H1 (cell line): ENCODE measurements around the gene ARHGEF1.

Source experiments
- BCL11A ChIP-seq, 2 experiments: IDR thresholded peaks; one replicate each; pipeline ENCODE4 v1.6.1; 2011; ENCODE audit warnings: low read depth in 2 of 2, low read length in 2 of 2, mild to moderate bottlenecking in 2 of 2
- EZH2 ChIP-seq: fragments of 200-600 bp; sonication (generic); IDR thresholded peaks from 2 replicates; pipeline ENCODE4 v1.7.1; 2012; ENCODE audit warnings: low read depth, mild to moderate bottlenecking, moderate library complexity, low read length, inconsistent platforms; ENCODE audit not compliant: severe bottlenecking
- GTF2F1 ChIP-seq: IDR thresholded peaks from 2 replicates; pipeline ENCODE4 v1.6.1; 2012; ENCODE audit warnings: low read depth, low read length, improper control_type of control experiment, borderline replicate concordance
- JUN ChIP-seq: IDR thresholded peaks from 2 replicates; pipeline ENCODE4 v1.6.1; 2011; ENCODE audit warnings: low read depth, mild to moderate bottlenecking, improper control_type of control experiment, low read length
- POLR2A ChIP-seq, 2 experiments: IDR thresholded peaks; 1 replicate in 1 of 2; 2 replicates in 1 of 2; pipeline ENCODE4 v1.6.1; 2011; ENCODE audit warnings: low read depth in 2 of 2, low read length in 2 of 2, mild to moderate bottlenecking in 2 of 2; ENCODE audit errors: control extremely low read depth in 1 of 2
- RNF2 ChIP-seq: fragments of 200-900, 300-1000 bp; sonication (generic); IDR thresholded peaks from 2 replicates; pipeline ENCODE4 v1.7.1; 2016; ENCODE audit warnings: borderline replicate concordance, low read depth, mild to moderate bottlenecking, antibody characterized with exemption, low read length; ENCODE audit not compliant: poor library complexity, severe bottlenecking; ENCODE audit errors: missing control alignments
- RXRA ChIP-seq: IDR thresholded peaks from 2 replicates; pipeline ENCODE4 v1.6.1; 2011; ENCODE audit warnings: low read depth, mild to moderate bottlenecking, low read length, moderate library complexity; ENCODE audit not compliant: insufficient read depth
- SP1 ChIP-seq: IDR thresholded peaks from 2 replicates; pipeline ENCODE4 v1.6.1; 2011; ENCODE audit warnings: low read depth, low read length
- TF ChIP-seq, protein P1 (sequence below), 3 experiments: IDR thresholded peaks; 1 replicate in 2 of 3; 2 replicates in 1 of 3; pipeline versions ENCODE4 v1.5.1 to v1.6.1; 2011; ENCODE audit warnings: low read length in 3 of 3, mild to moderate bottlenecking in 3 of 3, inconsistent platforms in 2 of 3, low read depth in 1 of 3, moderate library complexity in 1 of 3; ENCODE audit not compliant: insufficient read depth in 1 of 3; ENCODE audit errors: control extremely low read depth in 1 of 3

GRCh38 chr19:41861846-41862245 is 21.1 kb upstream of the ARHGEF1 start:
- TF ChIP-seq EZH2 (no peak), RNF2 (no peak), GTF2F1 (no peak), SP1 (no peak), JUN (no peak), POLR2A (IDR thresholded peaks at IDR 0.05; ENCODE audit: control extremely low read depth in 1 of 2, low read depth in 2 of 2, low read length in 2 of 2) (no peak; a peak in 1 of 3 replicates), RXRA (no peak), BCL11A (IDR thresholded peaks at IDR 0.05; ENCODE audit: low read depth in 2 of 2, low read length in 2 of 2) (no peak)
- TF ChIP-seq, protein P1, sequence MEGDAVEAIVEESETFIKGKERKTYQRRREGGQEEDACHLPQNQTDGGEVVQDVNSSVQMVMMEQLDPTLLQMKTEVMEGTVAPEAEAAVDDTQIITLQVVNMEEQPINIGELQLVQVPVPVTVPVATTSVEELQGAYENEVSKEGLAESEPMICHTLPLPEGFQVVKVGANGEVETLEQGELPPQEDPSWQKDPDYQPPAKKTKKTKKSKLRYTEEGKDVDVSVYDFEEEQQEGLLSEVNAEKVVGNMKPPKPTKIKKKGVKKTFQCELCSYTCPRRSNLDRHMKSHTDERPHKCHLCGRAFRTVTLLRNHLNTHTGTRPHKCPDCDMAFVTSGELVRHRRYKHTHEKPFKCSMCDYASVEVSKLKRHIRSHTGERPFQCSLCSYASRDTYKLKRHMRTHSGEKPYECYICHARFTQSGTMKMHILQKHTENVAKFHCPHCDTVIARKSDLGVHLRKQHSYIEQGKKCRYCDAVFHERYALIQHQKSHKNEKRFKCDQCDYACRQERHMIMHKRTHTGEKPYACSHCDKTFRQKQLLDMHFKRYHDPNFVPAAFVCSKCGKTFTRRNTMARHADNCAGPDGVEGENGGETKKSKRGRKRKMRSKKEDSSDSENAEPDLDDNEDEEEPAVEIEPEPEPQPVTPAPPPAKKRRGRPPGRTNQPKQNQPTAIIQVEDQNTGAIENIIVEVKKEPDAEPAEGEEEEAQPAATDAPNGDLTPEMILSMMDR (IDR thresholded peaks at IDR 0.05; ENCODE audit: control extremely low read depth in 1 of 3, insufficient read depth in 1 of 3, low read depth in 1 of 3, low read length in 3 of 3), result no peak
